HEK293T (cell line): ENCODE results near the gene HS3ST4.

Source experiments
- CTCF ChIA-PET: fragments of 350-600 bp; formaldehyde crosslinking; extraction: SDS; loops from one replicate; lab custom pipeline; 2021; ENCODE audit warnings: antibody characterized with exemption, inconsistent platforms; lab: Yijun Ruan, JAX
- POLR2A ChIA-PET: fragments of 350-600 bp; formaldehyde crosslinking; extraction: SDS; loops from one replicate; lab custom pipeline; 2020; ENCODE audit warnings: antibody characterized with exemption, inconsistent platforms; lab: Yijun Ruan, JAX
- DNase-seq: peaks from one replicate; pipeline ENCODE4 v3.0.0; 2012; ENCODE audit warnings: mixed read lengths; ENCODE audit errors: extremely low spot score
- ARNT ChIP-seq: fragments of 450-650 bp; IDR thresholded peaks from 2 replicates; pipeline ENCODE4 v1.6.1; 2017; ENCODE audit warnings: mild to moderate bottlenecking
- BHLHE40 ChIP-seq: fragments of 450-650 bp; IDR thresholded peaks from 2 replicates; pipeline ENCODE4 v1.6.1; 2016; ENCODE audit warnings: mild to moderate bottlenecking, moderate library complexity, borderline replicate concordance
- CTBP1 ChIP-seq: fragments of 450-650 bp; IDR thresholded peaks from 2 replicates; pipeline ENCODE4 v1.6.1; 2016; ENCODE audit warnings: borderline replicate concordance
- ELF4 ChIP-seq: fragments of 450-650 bp; IDR thresholded peaks from 2 replicates; pipeline ENCODE4 v1.6.1; 2017; ENCODE audit warnings: antibody characterized with exemption
- FOXA1 ChIP-seq: fragments of 450-650 bp; IDR thresholded peaks from 2 replicates; pipeline ENCODE4 v1.6.1; 2016; ENCODE audit warnings: mild to moderate bottlenecking
- FOXK2 ChIP-seq: fragments of 450-650 bp; IDR thresholded peaks from 2 replicates; pipeline ENCODE4 v1.6.1; 2016; ENCODE audit warnings: mild to moderate bottlenecking
- FOXM1 ChIP-seq: fragments of 450-650 bp; IDR thresholded peaks from 2 replicates; pipeline ENCODE4 v1.6.1; 2017; ENCODE audit warnings: mild to moderate bottlenecking, borderline replicate concordance
- HDGF ChIP-seq: fragments of 450-650 bp; IDR thresholded peaks from 2 replicates; pipeline ENCODE4 v1.6.1; 2017; ENCODE audit warnings: antibody characterized with exemption, borderline replicate concordance
- L3MBTL2 ChIP-seq: fragments of 450-650 bp; conservative IDR thresholded peaks from 2 replicates; pipeline ENCODE4 v1.6.1; 2016; ENCODE audit warnings: mild to moderate bottlenecking
- LEF1 ChIP-seq: fragments of 450-650 bp; IDR thresholded peaks from 2 replicates; pipeline ENCODE4 v1.6.1; 2017; ENCODE audit warnings: mild to moderate bottlenecking, borderline replicate concordance
- NFRKB ChIP-seq: fragments of 450-650 bp; IDR thresholded peaks from 2 replicates; pipeline ENCODE4 v1.6.1; 2016; ENCODE audit warnings: mild to moderate bottlenecking, moderate library complexity
- PKNOX1 ChIP-seq: fragments of 450-650 bp; IDR thresholded peaks from 2 replicates; pipeline ENCODE4 v1.6.1; 2016
- SP1 ChIP-seq: fragments of 450-650 bp; IDR thresholded peaks from 2 replicates; pipeline ENCODE4 v1.6.1; 2017
- SUZ12 ChIP-seq: fragments of 450-650 bp; IDR thresholded peaks from 2 replicates; pipeline ENCODE4 v1.6.1; 2016; ENCODE audit warnings: mild to moderate bottlenecking
- TARDBP ChIP-seq: fragments of 450-650 bp; IDR thresholded peaks from 2 replicates; pipeline ENCODE4 v1.6.1; 2016
- ZNF384 ChIP-seq: fragments of 450-650 bp; IDR thresholded peaks from 2 replicates; pipeline ENCODE4 v1.6.1; 2016

The HS3ST4 gene

DNA sequence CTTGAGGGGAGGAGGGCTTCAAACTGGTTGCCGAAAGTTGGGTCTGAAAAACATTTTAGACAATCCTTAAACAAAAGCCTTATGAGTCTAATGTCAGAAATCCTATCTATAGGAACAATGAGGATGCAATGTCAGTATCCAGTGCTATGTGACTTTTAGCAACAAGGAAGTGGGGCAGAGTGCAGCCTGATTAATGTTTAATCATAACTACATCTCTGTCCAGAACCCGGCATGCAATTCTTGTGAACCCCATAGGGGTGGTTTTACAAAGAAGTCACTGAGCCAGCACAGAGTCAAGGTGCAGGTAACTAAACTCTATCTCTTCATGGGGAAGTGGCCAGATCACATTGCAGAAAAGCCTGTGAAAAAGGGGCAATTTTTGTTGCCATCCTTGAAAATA, 267.5 kb downstream of the HS3ST4 start:
- ChIA-PET CTCF (no interaction called here), POLR2A (no interaction called here)
- TF ChIP-seq ELF4 (no peak), L3MBTL2 (no peak), ZNF384 (no peak), FOXA1 (no peak), ARNT (no peak)
- DNase-seq: no peak

GRCh38 chr16:25966172-25967097, 274.7 kb downstream of the HS3ST4 start:
- no peak for DNase-seq
- TF ChIP-seq CTBP1: no peak
- no peak for TF ChIP-seq ARNT
- no peak for TF ChIP-seq TARDBP
- no peak for TF ChIP-seq FOXK2
- no peak for TF ChIP-seq ELF4
- TF ChIP-seq ZNF384: no peak
- TF ChIP-seq SP1: no peak
- no peak for TF ChIP-seq L3MBTL2
- no peak for TF ChIP-seq SUZ12
- no peak for TF ChIP-seq HDGF
- TF ChIP-seq FOXA1: no peak
- no peak for TF ChIP-seq PKNOX1
- no peak for TF ChIP-seq NFRKB
- TF ChIP-seq BHLHE40: no peak
- TF ChIP-seq LEF1: no peak
- no peak for TF ChIP-seq FOXM1
- ChIA-PET CTCF (no interaction called here), POLR2A (no interaction called here)

- CTCF ChIA-PET: no interaction called here
- POLR2A ChIA-PET: no interaction called here
- TF ChIP-seq SP1 (no peak), L3MBTL2 (no peak), LEF1 (no peak), PKNOX1 (no peak), NFRKB (no peak), SUZ12 (no peak), HDGF (no peak), CTBP1 (no peak), ARNT (no peak), FOXK2 (no peak), FOXM1 (no peak), ZNF384 (no peak), FOXA1 (no peak), ELF4 (no peak), BHLHE40 (no peak), TARDBP (no peak)
- DNase-seq: no peak
These were observed 285.4 kb downstream of the HS3ST4 start for GRCh38 chr16:25977121-25977520.

GRCh38 chr16:25978218-25978617, 286.5 kb downstream of the HS3ST4 start:
- ChIA-PET POLR2A (no interaction called here), CTCF (no interaction called here)
- no peak for DNase-seq
- TF ChIP-seq FOXK2: no peak

- DNase-seq: no peak
- POLR2A ChIA-PET: no interaction called here
- CTCF ChIA-PET: no interaction called here
- TF ChIP-seq ELF4 (no peak), SUZ12 (no peak), LEF1 (no peak), FOXK2 (no peak), FOXM1 (no peak), L3MBTL2 (no peak), CTBP1 (no peak), ZNF384 (no peak)
These were observed 296.3 kb downstream of the HS3ST4 start for GRCh38 chr16:25988084-25988483.

DNA sequence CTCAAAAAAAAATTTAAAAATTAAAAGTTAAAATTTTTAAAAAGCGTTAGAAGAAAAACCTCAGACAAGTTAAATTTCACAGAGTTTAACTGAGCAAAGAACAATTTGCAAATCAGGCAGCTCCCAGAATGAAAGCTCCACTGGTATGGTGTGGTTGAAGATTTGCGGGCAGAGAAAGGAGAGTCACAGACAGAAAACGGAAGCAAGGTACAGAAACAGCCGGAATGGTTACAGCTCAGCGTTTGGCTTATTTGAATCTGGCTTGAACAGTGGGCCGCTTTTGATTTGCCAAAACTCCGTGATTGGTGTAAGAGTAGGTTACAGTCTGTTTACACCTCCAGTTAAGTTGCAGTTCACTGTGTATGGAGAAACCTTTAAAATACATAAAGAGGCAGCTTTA, 297.1 kb downstream of the HS3ST4 start:
- DNase-seq: no peak

More for the DNA sequence above, 297.1 kb downstream of the HS3ST4 start:
- TF ChIP-seq FOXK2 (no peak), SUZ12 (no peak), PKNOX1 (no peak), SP1 (no peak)
- CTCF ChIA-PET: interaction anchor here (0.7 kb wide), 1 partner anchor 61 kb away, joined by 3 read pairs; no protein-coding TSS in a partner anchor
- POLR2A ChIA-PET: no interaction called here
